ENCODE results near the gene RASGRF2. TPM values are rescaled to one million over a fixed set of nuclear protein-coding genes. Genes with fewer than 3 reads are reported as not detected.
A peak's percentile ranks its signal among the peaks of the same experiment; 100 is the strongest.

RASGRF2 gene
- total and polyA plus RNA-seq, 11 donors = 3.6 to 16.6 (median 6.3) TPM

DNA sequence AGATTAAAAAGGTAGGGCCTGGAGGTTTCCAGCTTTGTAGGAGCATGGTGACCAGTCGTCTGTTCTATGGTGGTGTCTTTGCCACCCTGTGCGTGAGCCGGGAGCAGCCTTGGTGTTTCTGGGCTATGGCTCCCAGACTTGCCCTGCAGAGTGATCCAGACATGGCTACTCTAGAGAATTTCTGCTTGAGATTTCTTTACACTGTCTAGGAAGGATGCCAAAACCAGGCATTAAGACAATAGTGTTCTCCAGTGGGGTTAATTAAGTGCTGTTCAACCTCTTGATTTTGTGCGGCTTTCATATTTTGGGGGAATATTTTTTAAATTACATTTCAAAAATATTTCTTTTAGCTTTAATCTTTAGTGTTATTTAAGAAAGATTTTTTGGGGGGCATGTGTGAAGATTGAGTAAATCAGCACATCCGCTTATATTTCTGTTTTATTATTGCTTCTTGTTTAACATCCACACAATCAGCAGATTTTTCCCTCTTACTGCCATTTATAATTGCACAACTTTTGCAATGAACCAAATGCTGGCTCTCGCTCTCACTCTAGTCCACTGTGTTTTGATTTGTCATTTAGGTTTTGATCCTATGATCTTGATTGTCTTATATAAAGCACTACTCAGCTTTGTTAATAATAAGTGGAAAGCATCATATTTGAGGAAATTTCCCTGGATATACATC is 110.5 kb downstream of the RASGRF2 start:
- H3K27me3 ChIP-seq = no peaks in the 10 kb centered on the region
- WGBS, 4 donors = 86 to 92% (median 90%) methylated on average over 6 of the region's 6 CpGs
- no peak for ATAC-seq
- intact Hi-C loops (cut with DNase I) = no loop called here
- no peak for TF ChIP-seq CTCF (IDR thresholded peaks at IDR 0.05)
- no peak for TF ChIP-seq POLR2A (IDR thresholded peaks at IDR 0.05)
- no peak overlapping the region for H3K4me3 ChIP-seq
- H3K4me1 ChIP-seq = peaks cover 0 to 7% (median 0%) of the 10 kb centered on the region in 12 donors
- H3K36me3 ChIP-seq = peaks cover 0 to 19% (median 0%) of the 10 kb centered on the region in 9 donors
- H3K27ac ChIP-seq = no peak overlapping the region
- DNase-seq = no peak
- no peaks in the 10 kb centered on the region for H3K9me3 ChIP-seq

GRCh38 chr5:81075041-81075440 is 114.9 kb downstream of the RASGRF2 start:
- H3K9me3 ChIP-seq = peaks cover 0 to 15% (median 0%) of the 10 kb centered on the region in 12 donors
- DNase-seq (no peak), ATAC-seq (no peak)
- H3K4me3 ChIP-seq = no peak overlapping the region
- 87 to 93% (median 92%) methylated on average over 5 of the region's 5 CpGs for WGBS, 4 donors
- H3K4me1 ChIP-seq = no peaks in the 10 kb centered on the region
- no peaks in the 10 kb centered on the region for H3K27me3 ChIP-seq
- TF ChIP-seq CTCF (IDR thresholded peaks at IDR 0.05) = no peak
- no peak for TF ChIP-seq POLR2A (IDR thresholded peaks at IDR 0.05)
- peaks cover 0 to 21% (median 0%) of the 10 kb centered on the region in 9 donors for H3K36me3 ChIP-seq
- H3K27ac ChIP-seq = no peak overlapping the region
- intact Hi-C loops (cut with DNase I) = no loop called here

DNA sequence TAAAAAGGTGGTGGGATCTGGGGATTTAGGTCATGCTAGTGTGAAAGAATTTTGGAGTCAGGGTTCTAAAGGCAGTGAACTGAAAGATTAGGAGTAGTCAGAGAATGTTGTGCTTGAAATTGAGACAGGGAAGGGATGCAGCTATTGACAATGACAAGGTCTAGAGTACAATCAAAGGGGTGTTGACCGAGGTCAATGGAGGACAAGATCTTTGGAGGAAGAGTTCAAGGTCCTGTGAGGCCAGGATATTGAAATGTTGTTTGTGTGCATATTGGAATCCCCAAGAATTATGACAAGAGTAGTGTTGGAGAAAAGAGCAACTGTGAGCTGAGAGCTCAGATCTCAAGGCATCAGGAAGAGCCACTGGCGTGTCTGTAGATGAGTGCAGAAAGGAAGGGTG is 116.9 kb downstream of the RASGRF2 start:
- no peak overlapping the region for H3K4me3 ChIP-seq
- TF ChIP-seq CTCF (IDR thresholded peaks at IDR 0.05) (no peak), POLR2A (IDR thresholded peaks at IDR 0.05) (no peak)
- H3K36me3 ChIP-seq = peaks cover 0 to 29% (median 0%) of the 10 kb centered on the region in 9 donors
- H3K4me1 ChIP-seq = peaks cover 0 to 8% (median 0%) of the 10 kb centered on the region in 12 donors
- DNase-seq (no peak), ATAC-seq (no peak)
- intact Hi-C loops (cut with DNase I) = no loop called here
- peaks cover 0 to 15% (median 0%) of the 10 kb centered on the region in 12 donors for H3K9me3 ChIP-seq
- no peaks in the 10 kb centered on the region for H3K27me3 ChIP-seq
- peak overlapping the region in 1 of 12 donors; percentile 9 for H3K27ac ChIP-seq
- 58 to 78% (median 68%) methylated on average over 2 of the region's 2 CpGs for WGBS, 4 donors

GRCh38 chr5:81078930-81079329 is 118.8 kb downstream of the RASGRF2 start:
- Histone ChIP-seq H3K27me3 (no peaks in the 10 kb centered on the region), H3K4me3 (no peak overlapping the region), H3K9me3 (peaks cover 0 to 15% (median 0%) of the 10 kb centered on the region in 12 donors), H3K4me1 (peaks cover 0 to 9% (median 0%) of the 10 kb centered on the region in 12 donors), H3K27ac (no peak overlapping the region), H3K36me3 (peaks cover 0 to 23% (median 0%) of the 10 kb centered on the region in 9 donors)
- WGBS, 4 donors = 80 to 90% (median 84%) methylated on average over 2 of the region's 2 CpGs
- intact Hi-C loops (cut with DNase I) = no loop called here
- DNase-seq (no peak), ATAC-seq (no peak)
- TF ChIP-seq POLR2A (IDR thresholded peaks at IDR 0.05) = no peak
- TF ChIP-seq CTCF (IDR thresholded peaks at IDR 0.05) = no peak
